Left cardiac atrium (tissue), 4 donors: Measurements from ENCODE around the gene RRP1B. TPM values are rescaled to one million over a fixed set of nuclear protein-coding genes. Genes with fewer than 3 reads are reported as not detected.

Experiments used
- ATAC-seq, 2 donors: fragments of 200-7000 bp; cut with Tn5 transposase; one replicate each; pipeline ENCODE4 v1.9.1; 2020; ENCODE audit warnings: mild to moderate bottlenecking in 2 of 2, moderate library complexity in 2 of 2
- DNase-seq: peaks from one replicate; pipeline ENCODE4 v3.0.0-alpha.2; 2020
- intact Hi-C, 2 donors: fragments of 100-400 bp; cut with DNase I; formaldehyde crosslinking; loops; one replicate each; pipeline versions ENCODE4 v1.14.1 to v1.15.1; 2022 to 2023
- total RNA-seq, 2 donors: library from RNA; stranded (reverse); fragmentation: NEBNext Ultra II Directional; extraction: Animal tissue kit (Norgen Biotek cat#: 25700); gene quantifications; one replicate each; pipeline ENCODE4 v1.2.1, GENCODE V29; 2021
- donor health status: DM: no; HTN: yes; CAD: no.
- donor health status: DM: no; HTN: yes; CAD: no; lungs with severe emphysema.
- donor health status: DM: yes; HTN: yes; CAD: no.
- donor health status: Dilated cardiomyopathy.

Gene RRP1B
- total RNA-seq, 2 donors from 2014 or later = 11.0 to 14.2 TPM

GRCh38 chr21:43716376-43717165 is 57.2 kb downstream of the RRP1B start:
- intact Hi-C loops = loop anchor here in 1 of 2 donors (10.0 kb wide), 1 partner anchor 52 kb away; no protein-coding TSS in a partner anchor
- no peak for DNase-seq
- ATAC-seq = no peak

- no peak for ATAC-seq
- DNase-seq = no peak
- intact Hi-C loops = loop anchor here in 1 of 2 donors (10.0 kb wide), 1 partner anchor 53 kb away; no protein-coding TSS in a partner anchor
Observed at GRCh38 chr21:43717166-43717853, 58.0 kb downstream of the RRP1B start.

- ATAC-seq = peak; percentile 2 to 4
- DNase-seq = peak; percentile 40
- intact Hi-C loops = loop anchor here in 1 of 2 donors (10.0 kb wide), 1 partner anchor 53 kb away; no protein-coding TSS in a partner anchor
Observed at GRCh38 chr21:43717967-43718871, 58.9 kb downstream of the RRP1B start.

GRCh38 chr21:43718872-43719747 is 59.8 kb downstream of the RRP1B start, which contains the start of gene PDXK:
TSS of gene PDXK (plus strand) at chr21:43719129. CDS start at chr21:43719295, 166 bp downstream.
- DNase-seq (peak; percentile 90), ATAC-seq (peak; percentile 93 to 95)
- intact Hi-C loops = loop anchor here in 1 of 2 donors (10.0 kb wide), 1 partner anchor 54 kb away; no protein-coding TSS in a partner anchor

- DNase-seq (peak; percentile 53), ATAC-seq (peak; percentile 9 to 44)
- intact Hi-C loops = loop anchor here in 1 of 2 donors (10.0 kb wide), 1 partner anchor 55 kb away; no protein-coding TSS in a partner anchor
Observed at GRCh38 chr21:43719748-43720538, 60.6 kb downstream of the RRP1B start.

- DNase-seq (no peak), ATAC-seq (no peak)
- intact Hi-C loops = no loop called here
Observed at GRCh38 chr21:43720539-43721166, 61.3 kb downstream of the RRP1B start.

- no peak for ATAC-seq
- intact Hi-C loops = no loop called here
- DNase-seq = no peak
Observed at GRCh38 chr21:43721206-43721605, 61.8 kb downstream of the RRP1B start.

GRCh38 chr21:43721939-43722338 is 62.6 kb downstream of the RRP1B start:
- DNase-seq = no peak
- intact Hi-C loops = no loop called here
- ATAC-seq = no peak

- no peak for DNase-seq
- intact Hi-C loops = no loop called here
- ATAC-seq = no peak
Observed at GRCh38 chr21:43723648-43724047, 64.3 kb downstream of the RRP1B start.

GRCh38 chr21:43726686-43727518 is 67.5 kb downstream of the RRP1B start:
- no peak for ATAC-seq
- peak; percentile 35 for DNase-seq
- intact Hi-C loops = no loop called here

- intact Hi-C loops = loop anchor here in 1 of 2 donors (2.0 kb wide), 1 partner anchor 61 kb away; the partner anchor contains the start of gene RRP1
- peak; percentile 46 for DNase-seq
- ATAC-seq = peak; percentile 6 to 28
Observed at GRCh38 chr21:43727519-43728153, 68.3 kb downstream of the RRP1B start.

- no peak for DNase-seq
- intact Hi-C loops = loop anchor here in 1 of 2 donors (2.0 kb wide), 1 partner anchor 61 kb away; the partner anchor contains the start of gene RRP1
- ATAC-seq = peak; percentile 20 to 23
Observed at GRCh38 chr21:43728154-43728466, 68.8 kb downstream of the RRP1B start.

- DNase-seq (peak; percentile 96), ATAC-seq (peak; percentile 86 to 90)
- intact Hi-C loops = loop anchor here in 1 of 2 donors (2.0 kb wide), 1 partner anchor 60 kb away; the partner anchor contains the start of gene RRP1
Observed at GRCh38 chr21:43728467-43729390, 69.4 kb downstream of the RRP1B start.

GRCh38 chr21:43731476-43731875 is 72.1 kb downstream of the RRP1B start:
- intact Hi-C loops = no loop called here
- DNase-seq (no peak), ATAC-seq (no peak)
